HL-60 (cell line): ENCODE measurements around the gene ZBED4.

Experiments
- CTCF ChIP-seq: IDR thresholded peaks from one replicate; pipeline ENCODE4 v1.5.1; 2011; ENCODE audit warnings: low read length, control low read depth, inconsistent platforms; ENCODE audit not compliant: insufficient read depth
- POLR2AphosphoS5 ChIP-seq: IDR thresholded peaks from 2 replicates; pipeline ENCODE4 v1.6.1; 2012; ENCODE audit warnings: low read depth

GRCh38 chr22:49884503-49885260, 31.0 kb downstream of the ZBED4 start:
- TF ChIP-seq CTCF (no peak), POLR2AphosphoS5 (no peak)
